Stimulated activated CD4-positive, alpha-beta T cell treated with anti-CD3 and anti-CD28 coated beads, TNF-alpha, amount 100 ng/mL, for 4 hours (primary cell): ENCODE data around the gene SLC35B3.
"Not testable (repeated sequence)": the region's sequence is repeated elsewhere in the genome, so short reads cannot be mapped to it uniquely, and the experiment has no call there.

Source experiments
- DNase-seq, 3 experiments: peaks; one replicate each; pipeline ENCODE4 v3.0.0-alpha.2; 2020; ENCODE audit warnings: low read depth in 3 of 3

Gene SLC35B3

GRCh38 chr6:8435093-8435844 is at the start of gene SLC35B3:
Gene SLC35B3 (minus strand): TSS chr6:8435545.
- DNase-seq = peak; percentile 95 to 99 (median 98)

- DNase-seq = no peak
Measured at GRCh38 chr6:8483650-8484049, 48.3 kb upstream of the SLC35B3 start.

GRCh38 chr6:8481727-8482126 is 46.4 kb upstream of the SLC35B3 start:
- no peak for DNase-seq

- no peak for DNase-seq
Measured at GRCh38 chr6:8478418-8478817, 43.1 kb upstream of the SLC35B3 start.

- DNase-seq = no peak
Measured at GRCh38 chr6:8476656-8477055, 41.3 kb upstream of the SLC35B3 start.

GRCh38 chr6:8468552-8469356 is 33.4 kb upstream of the SLC35B3 start:
- no peak for DNase-seq

- DNase-seq = no peak
Measured at GRCh38 chr6:8462694-8463093, 27.3 kb upstream of the SLC35B3 start.

- no peak for DNase-seq
Measured at GRCh38 chr6:8462169-8462568, 26.8 kb upstream of the SLC35B3 start.

- no peak for DNase-seq
Measured at GRCh38 chr6:8446391-8446790, 11.0 kb upstream of the SLC35B3 start.

GRCh38 chr6:8445930-8446329 is 10.6 kb upstream of the SLC35B3 start:
- not testable (repeated sequence) for DNase-seq

GRCh38 chr6:8442150-8442549 is 6.8 kb upstream of the SLC35B3 start:
- no peak for DNase-seq

GRCh38 chr6:8441452-8441851 is 6.1 kb upstream of the SLC35B3 start:
- DNase-seq = no peak

GRCh38 chr6:8439601-8440268 is 4.4 kb upstream of the SLC35B3 start:
- DNase-seq = no peak

- no peak for DNase-seq
Measured at GRCh38 chr6:8437813-8438212, 2.5 kb upstream of the SLC35B3 start.

- no peak for DNase-seq
Measured at GRCh38 chr6:8436966-8437365, 1.6 kb upstream of the SLC35B3 start.

- no peak for DNase-seq
Measured at GRCh38 chr6:8435845-8436168, 462 bp upstream of the SLC35B3 start.

GRCh38 chr6:8434727-8435092 is 635 bp downstream of the SLC35B3 start:
- DNase-seq = no peak

GRCh38 chr6:8432614-8433013 is 2.7 kb downstream of the SLC35B3 start:
- no peak for DNase-seq

- DNase-seq = no peak
Measured at GRCh38 chr6:8429821-8430220, 5.5 kb downstream of the SLC35B3 start.

GRCh38 chr6:8426544-8426943 is 8.8 kb downstream of the SLC35B3 start:
- DNase-seq = not testable (repeated sequence)

- DNase-seq = no peak
Measured at GRCh38 chr6:8420031-8420588, 15.2 kb downstream of the SLC35B3 start.

GRCh38 chr6:8415913-8416312 is 19.4 kb downstream of the SLC35B3 start:
- DNase-seq = no peak
